NCI-H187 treated with DMSO at 0.1 percent for 48 hours (cell line): ENCODE data around the gene NHSL1.

Experiments
- DNase-seq: peaks from one replicate; lab custom pipeline; 2025; lab: John Stamatoyannopoulos, UW

Gene NHSL1

DNA sequence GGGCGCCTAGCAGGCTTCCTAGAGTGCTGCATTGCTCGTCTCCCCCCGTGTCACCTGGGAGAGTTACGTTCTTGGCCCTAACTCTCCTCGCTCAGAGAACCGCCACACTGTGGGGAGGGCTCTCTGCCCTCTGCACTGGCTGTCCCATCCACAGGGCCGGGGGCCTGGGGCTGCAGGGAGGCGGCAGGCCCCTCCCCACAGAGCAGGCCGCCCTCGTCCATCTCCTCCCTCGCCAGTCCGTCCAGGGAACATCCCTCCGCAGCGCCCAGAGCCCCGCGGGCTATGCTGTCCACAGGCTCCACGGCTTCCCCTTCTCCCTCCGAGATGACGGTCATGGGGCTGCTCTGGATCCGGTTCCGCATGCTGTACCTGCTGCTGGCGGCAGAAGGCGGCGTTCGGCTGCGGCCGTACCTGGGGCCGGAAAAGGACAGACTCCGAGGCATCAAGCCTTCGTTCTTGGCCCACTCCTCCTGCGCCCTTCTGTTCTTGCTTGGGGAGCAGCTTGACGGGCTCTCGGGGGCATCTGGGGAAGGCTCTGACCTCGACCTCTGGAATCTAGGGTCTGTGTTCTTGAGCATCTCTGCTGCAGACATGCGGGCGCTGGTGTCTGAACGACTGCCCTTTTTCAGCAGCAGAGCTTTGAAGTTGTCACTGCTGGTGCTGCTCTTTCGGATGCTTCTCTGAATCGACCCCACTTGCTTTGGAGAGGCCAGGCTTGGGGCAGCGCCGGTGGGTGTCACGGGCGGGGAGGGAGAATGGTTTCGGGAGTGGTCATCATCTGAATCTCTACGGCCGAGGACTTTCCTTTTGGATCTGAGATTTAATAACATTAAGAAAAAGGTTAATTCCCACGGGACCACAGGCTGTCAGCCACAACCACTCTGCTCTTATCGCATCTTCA, 75.0 kb downstream of the NHSL1 start:
- no peak for DNase-seq

DNA sequence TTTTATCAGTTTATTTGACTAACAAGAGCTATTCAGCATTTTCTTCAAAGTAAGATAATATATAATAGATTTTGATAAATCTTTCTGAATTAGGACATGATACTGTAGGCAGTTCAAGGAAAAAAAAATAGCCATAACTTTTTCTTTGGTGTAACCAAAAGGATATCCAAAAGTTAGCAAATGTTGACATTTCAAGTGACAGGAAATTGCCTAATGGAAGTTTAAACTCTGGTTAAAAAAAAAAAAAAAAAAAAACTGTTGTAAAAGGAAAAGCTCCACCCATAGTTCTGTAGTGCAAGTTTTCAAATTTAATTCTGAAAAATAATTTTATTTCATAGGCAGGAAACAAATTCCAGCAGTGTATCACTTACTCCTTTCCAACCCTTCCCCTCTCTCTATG, 76.4 kb downstream of the NHSL1 start:
- no peak for DNase-seq

DNA sequence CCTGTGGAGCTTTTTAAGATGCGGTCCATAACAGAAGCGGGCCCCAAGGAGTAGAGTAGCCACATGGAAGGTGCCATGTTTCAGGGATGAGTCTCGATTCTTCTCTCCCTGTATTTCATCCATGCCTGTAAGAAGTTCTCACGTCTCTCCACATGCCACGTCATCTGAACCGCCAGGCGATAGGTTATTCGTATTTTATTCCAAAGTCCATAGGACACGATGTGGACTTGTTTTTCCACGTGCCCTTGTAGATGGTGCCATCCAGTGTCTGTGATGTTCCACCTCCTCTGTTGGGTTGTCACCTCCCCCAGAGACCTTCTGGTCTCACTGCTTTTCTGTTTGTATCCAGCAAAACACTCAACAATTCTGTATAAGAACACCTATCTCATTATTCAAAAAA, 77.7 kb downstream of the NHSL1 start:
- DNase-seq = no peak

DNA sequence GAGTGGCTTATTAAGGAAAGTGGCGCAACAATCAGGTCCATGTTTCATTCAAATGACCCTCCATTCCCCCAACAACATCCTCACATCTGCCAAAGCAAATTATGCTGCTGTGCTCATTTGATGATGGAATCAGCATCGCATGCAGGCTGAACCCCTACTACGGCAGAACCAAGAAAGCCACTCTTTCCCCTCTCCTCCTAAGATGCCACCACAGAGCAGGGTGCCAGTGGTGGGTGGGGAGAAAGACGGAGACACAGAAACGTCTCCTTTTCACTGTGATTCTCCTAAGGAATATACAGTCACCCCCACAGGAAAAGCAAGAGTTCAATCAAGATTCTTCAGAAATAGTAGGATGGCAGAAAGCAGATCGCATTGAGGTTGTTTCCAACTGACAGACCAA, 78.2 kb downstream of the NHSL1 start:
- no peak for DNase-seq

DNA sequence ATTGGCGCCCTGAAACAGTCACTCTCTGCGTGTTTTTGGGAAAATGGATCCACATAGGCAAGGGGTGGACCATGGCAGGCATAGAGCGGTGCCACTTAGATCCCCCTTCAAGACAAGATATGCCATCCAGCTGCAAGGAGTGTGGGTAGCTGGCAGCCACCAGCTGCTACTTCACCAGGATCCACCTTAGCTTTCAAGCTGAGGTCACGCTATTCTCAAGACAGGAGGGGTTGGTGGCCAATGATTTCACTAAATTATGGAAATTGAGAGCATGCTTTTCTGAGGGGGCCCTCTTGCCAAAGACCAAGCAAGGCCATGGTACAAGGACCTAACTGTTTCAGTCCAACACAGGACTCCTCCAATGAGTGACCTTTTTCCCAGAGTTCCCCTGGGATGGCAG, 78.9 kb downstream of the NHSL1 start:
- no peak for DNase-seq

DNA sequence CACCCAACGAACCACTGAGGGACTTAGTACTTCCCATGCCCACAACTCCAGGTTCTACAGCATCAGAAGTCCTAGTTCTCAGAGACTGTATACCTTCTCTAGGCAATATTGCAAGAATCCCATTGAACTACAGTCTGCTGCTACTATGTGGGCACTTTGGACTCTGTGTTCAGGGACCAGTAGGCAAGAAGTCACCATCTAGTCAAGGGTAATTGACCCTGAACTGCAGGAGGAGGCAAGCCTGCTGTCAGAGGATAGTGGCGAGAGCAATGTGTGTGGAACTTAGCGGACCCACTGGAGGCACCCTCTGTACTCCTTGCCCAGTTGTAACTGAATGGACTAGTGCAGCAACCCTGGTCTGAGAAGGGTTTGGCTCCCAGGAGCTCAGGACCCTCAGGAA, 79.5 kb downstream of the NHSL1 start:
- DNase-seq = no peak

DNA sequence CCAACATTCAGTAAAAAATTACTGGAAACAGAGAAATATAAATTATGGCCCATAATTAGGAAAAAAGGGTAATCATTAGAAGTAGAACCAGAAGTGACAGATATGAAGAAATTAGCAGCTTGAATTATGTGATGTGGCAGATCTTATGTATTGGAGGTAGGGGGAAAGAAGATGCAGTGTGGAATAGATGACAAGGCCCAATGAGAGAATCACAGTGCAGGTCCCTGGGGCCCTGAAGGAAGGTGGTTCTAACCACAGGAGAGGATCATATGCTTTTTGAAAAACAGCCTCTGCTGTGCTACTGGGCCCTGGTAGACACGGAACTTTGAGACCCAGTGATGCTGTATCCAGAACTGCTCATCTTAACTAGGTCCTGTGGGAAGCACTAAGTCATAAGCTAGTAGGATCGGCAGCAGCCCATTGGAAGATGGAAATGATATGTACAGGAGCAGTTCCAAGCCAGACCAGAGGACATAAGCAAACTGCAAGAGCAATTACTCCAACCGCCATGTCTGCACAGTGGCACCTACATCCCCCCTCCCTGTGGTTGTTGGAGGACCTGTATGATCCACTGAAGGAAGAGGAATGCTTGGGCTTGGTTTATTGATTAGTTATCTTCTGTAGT, 81.1 kb downstream of the NHSL1 start:
- no peak for DNase-seq

DNA sequence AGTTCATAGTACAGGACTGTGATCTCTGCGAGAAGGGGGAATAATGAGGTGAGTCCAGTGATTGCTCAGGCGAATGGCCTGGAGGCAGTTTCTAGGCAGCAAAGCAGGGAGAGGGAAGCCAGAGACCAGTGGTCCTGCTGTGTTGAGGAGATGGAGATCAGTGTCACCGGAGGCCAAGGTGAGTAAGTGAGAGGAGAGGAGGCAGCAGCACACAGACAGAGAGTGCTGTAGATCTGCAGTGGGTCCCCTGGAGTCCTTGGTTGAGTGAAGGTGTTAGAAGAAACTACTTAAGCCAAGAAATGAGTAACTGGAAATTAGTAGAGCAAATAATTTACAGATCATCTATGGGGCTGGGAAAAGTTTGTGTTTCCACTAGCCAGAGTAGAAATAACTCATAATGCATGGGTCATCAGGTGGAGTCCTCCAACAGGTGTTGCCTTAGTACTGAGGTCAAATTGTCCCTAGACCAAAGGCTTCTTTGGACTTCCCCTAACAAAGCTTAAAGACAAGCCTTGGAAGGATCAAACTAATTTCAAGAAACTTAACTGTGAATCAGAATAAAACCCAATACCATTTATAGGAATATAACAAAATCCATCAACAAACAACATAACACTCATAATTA, 81.7 kb downstream of the NHSL1 start:
- no peak for DNase-seq

DNA sequence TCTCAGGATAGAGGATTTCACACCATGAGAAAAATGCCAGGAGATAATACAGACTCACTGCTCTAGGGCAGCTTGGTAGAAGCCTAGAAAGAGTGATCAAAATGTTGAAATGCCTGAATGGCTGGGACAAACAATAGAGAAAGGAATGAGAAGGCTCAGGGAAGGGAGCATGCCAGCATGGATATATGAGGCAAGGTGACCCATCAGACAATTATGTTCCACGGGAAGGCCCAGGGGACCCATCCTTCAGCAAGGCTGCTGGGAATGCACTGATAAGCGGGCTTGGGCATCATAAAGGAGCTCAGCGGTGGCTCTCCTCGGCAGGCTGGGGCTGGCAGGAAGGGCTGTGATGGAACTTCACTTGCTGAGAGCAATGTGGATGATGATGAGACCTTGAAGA, 83.1 kb downstream of the NHSL1 start:
- DNase-seq = no peak

DNA sequence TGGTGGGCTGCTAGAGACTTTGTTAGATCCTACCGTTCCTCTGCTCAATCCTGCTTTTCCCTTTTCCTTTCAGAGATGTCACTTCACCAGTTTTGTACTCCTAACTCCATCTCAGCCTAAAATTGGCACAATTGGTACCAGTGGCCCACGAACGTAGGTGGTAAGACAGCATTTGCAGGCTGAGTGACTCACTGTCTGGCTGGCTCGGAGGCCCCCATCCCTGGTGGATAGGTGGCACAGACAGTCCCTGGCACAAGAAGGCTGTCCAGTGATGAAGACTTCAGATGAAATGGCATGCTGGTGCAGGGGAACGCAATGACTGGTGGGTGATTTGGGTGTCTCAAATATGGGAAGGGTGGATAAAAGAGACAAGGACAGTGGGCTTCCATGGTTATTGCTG, 84.2 kb downstream of the NHSL1 start:
- DNase-seq = no peak

DNA sequence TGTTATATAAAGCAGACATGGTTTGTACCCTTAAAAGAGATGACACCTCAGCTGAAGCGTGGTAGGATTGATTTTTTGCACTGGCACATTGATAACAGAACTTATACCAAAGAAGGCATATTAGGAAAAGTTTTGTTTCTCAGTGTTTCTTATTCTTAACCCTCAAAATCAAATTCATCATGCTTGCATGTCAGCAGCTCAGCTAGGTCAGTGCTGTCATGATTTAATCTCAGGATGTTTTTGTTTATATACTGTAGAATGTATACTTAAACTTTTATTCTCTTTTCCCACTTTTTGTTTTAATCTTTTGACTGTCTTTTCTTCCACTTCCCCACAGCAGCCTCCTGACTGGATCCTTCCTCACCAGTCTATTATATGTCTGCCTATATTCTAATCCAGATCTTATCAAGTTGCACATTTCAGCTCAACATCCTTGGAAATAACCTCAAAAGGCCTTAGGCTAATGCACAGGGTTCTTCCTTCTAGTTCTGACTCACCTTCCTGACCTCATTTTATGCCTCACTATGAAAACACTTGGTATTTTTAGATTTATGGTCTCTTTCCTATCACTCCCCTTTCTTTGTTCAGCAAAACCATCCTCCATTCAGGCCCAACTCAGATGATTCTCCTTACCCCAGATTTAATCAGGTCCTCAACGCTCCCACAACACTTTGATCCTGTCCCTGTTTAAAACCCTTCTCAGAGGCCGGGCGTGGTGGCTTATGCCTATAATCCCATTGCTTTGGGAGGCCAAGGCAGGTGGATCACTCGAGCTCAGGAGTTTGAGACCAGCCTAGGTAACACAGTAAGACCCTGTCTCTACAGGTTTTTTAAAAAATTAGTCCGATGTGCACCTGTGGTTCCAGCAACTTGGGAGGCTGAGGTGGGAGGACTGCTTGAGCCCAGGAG, 88.1 kb downstream of the NHSL1 start:
- DNase-seq = no peak

DNA sequence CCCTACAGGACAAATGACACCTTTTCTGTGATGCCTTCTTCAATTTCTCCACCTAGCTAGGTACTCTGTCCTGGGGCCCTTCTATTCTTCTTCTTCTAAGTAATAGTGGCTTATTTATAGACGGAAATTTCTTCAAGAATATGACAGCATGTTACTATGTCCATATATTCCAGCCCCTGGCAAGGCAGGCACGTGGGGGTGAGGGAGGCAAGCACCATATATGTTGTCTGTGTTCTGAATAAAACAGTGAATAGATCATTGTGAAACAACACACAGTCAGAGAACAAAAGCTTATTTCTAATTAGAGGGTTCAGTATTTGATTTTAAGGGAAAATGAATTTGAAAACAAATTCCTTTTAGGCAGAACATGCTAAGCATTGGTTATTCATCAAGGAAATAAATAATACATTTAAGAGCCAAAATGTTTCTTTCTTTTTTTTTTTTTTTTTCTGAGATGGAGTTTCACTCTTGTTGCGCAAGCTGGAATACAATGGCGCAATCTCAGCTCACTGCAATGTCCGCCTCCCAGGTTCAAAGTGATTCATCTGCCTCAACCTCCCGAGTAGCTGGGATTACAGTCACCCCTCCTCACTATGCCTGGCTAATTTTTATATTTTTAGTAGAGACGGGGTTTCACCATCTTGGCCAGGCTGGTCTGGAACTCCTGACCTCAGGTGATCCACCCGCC, 89.1 kb downstream of the NHSL1 start:
- DNase-seq = no peak

DNA sequence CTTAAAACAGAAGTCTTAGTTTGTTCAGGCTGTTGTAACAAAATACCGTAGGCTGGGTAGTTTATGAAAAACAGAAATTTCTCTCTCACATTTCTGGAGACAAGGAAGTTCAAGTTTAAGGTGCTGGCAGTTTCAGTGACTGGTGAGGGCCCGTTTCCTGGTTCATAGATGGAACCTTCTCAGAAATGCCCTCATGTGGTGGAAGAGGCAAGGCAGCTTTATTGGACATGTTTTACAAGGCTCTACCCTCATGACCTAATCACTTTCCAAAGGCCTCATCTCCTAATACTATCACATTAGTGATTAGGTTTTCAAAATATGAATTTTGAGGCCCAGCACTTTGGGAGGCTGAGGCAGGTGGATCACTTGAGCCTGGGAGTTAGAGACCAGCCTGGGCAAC, 92.9 kb downstream of the NHSL1 start:
- DNase-seq = peak; percentile 34

DNA sequence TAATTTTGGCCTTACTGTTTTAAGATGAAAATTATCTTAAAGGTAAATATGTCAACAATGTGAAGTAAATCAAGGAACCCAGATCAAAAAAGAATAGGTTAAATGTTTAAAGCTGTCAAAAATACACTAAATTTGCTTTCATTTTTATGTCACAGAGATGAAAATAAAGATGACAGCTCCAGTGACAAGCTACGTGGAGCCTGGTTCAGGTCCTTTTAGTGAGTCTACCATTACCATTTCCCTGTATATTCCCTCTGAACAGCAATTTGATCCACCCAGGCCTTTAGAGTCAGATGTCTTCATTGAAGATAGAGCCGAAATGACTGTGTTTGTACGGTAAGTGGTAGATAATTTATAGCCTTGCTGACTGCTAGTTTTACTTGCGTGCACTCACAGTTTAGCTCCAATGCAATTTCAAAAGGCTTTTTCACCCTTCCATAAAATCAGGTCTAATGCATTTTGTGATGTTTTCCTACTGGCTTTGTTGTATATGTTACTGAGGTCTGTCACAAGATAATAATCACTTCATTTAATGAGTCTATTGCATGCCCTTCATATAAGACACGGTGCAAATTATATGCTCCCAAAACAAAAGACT, 93.4 kb downstream of the NHSL1 start:
- DNase-seq = peak; percentile 95

DNA sequence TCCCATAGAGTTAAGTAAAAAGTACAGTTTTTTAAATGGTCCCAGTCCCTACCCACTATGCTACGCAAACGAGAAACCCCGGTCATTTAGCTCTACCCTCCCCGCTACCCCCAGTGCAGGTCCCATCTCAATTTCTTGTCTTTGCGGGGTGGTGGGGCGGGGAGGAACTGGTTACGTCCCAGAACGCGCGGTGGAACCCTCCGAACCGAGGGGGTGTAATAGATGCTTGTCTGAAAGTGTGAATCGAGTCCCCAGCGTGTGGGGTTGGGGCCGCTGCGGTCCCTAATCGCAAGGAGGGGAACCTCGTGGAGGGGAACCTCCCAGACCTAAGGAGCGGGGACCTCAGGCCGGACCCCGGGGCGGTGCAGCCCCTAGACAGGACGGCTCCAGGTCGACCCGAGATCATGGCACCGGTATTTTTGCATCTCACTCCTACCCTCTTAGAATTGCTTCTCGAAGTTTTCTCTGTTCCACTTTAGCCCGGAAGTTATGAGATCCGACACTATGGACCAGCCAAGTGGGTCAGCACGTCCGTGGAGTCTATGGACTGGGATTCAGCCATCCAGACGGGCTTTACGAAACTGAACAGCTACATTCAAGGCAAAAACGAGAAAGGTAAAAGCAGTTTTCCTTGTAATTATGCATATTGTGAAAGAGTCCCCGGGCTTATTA, 94.5 kb downstream of the NHSL1 start:
- no peak for DNase-seq

DNA sequence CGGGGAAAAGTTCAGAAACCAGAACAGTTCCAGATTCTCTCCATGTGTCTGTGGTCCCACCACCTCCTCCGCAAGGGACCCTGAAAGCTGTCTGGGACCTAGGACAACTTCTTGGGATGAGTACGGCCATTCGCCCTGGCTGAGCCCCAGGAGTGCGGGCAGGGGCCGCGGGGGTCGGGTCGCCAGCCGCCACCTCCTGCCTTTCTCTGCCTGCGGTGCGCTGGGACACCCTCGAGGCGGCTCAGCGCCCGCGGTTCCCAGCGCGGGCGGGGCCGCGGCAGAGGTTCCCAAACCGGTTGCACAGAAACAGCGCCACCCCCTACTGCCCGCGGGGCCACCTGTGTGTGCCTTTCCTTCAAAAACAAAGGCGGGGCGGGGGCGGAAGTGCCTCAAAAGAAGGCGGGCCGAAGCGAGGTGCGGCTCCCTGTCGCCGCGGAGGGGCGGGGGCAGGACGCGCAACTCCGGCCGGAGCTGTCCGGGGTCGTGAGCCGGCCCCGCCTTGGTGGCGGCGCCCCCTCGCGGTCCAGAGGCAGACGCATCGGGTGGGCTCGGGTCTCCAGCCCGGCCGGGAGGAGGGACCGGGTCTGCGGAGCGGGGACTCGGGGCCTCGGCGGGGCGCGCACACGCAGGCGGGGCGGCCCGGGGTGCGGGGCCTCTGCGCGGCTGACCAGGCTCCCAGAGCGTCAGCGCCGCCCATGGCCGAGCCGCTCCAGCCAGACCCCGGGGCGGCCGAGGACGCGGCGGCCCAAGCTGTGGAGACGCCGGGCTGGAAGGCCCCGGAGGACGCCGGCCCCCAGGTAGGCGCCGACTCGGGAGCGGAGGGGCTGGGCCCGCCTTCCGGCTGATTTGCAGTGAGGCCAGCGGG, 95.3 kb downstream of the NHSL1 start, which contains the start of gene HEBP2:
HEBP2 (plus strand) TSS at position 423 of the 865 bp plus-strand sequence; CDS start at position 696, 273 bp downstream.
- DNase-seq = peak; percentile 70

DNA sequence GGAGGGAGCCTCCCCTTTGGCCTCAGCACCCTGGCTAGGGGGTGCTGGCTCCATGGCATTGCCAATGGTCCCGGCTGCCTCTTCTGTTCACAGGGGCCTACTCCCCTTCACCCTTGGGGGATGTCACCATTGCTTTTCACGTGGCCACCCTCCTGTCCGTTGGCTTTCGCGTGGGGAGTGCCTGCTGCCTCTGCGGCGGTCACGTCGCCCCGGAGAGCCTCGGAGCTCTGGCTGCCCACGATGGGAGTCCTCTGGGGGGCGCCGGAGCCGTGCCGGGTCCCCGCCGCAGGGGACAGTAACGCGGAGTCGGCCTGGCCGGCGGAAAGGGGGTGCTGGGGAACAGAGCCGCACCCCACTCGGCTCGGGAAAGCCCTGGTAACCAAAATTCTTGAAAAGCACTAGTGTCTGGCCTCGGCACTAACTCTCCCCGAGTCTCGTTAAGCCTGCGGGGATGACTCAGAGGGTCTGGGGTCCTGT, 95.9 kb downstream of the NHSL1 start:
- DNase-seq = no peak

DNA sequence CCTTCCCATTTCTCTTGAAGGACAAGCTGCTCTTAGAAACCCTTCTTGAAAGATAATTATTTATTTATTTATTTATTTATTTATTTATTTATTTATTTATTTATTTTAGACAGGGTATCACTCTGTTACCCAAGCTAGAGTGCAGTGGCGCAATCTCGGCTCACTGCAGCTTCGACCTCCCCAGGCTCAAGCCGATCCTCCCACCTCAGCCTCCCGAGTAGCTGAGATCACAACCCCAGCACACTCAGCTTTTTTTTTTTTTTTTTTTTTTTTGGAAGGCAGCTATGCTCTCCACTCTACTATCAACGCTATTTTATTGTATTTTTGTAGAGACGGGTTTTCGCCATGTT, 96.5 kb downstream of the NHSL1 start:
- DNase-seq = no peak
